ENCODE results near the gene RBM47. TPM values are rescaled to one million over a fixed set of nuclear protein-coding genes. Genes with fewer than 3 reads are reported as not detected.
A peak's percentile ranks its signal among the peaks of the same experiment; 100 is the strongest.

Gene RBM47
- total RNA-seq, 1 donor from 2014 or later: 0.12 TPM

GRCh38 chr4:40608628-40609027 is 21.0 kb downstream of the RBM47 start:
- peaks cover 6% of the 10 kb centered on the region for H3K4me1 Mint-ChIP-seq (ENCODE audit: low read depth)
- H3K36me3 Mint-ChIP-seq (ENCODE audit: low read depth): no peaks in the 10 kb centered on the region
- H3K27me3 Mint-ChIP-seq (ENCODE audit: low read depth): no peaks in the 10 kb centered on the region
- DNase-seq (ENCODE audit: low spot score): no peak
- no peak overlapping the region for H3K4me3 Mint-ChIP-seq (ENCODE audit: unreplicated experiment)
- H3K27ac Mint-ChIP-seq (ENCODE audit: unreplicated experiment): no peak overlapping the region
- no peak for TF ChIP-seq CTCF (IDR thresholded peaks at IDR 0.05)
- H3K9me3 Mint-ChIP-seq (ENCODE audit: low read depth): peaks cover 4% of the 10 kb centered on the region

- no peak for TF ChIP-seq CTCF (IDR thresholded peaks at IDR 0.05)
- Mint-ChIP-seq H3K36me3 (ENCODE audit: low read depth) (no peaks in the 10 kb centered on the region), H3K4me3 (ENCODE audit: unreplicated experiment) (no peak overlapping the region), H3K27ac (ENCODE audit: unreplicated experiment) (no peak overlapping the region), H3K27me3 (ENCODE audit: low read depth) (no peaks in the 10 kb centered on the region), H3K4me1 (ENCODE audit: low read depth) (no peaks in the 10 kb centered on the region), H3K9me3 (ENCODE audit: low read depth) (no peaks in the 10 kb centered on the region)
- no peak for DNase-seq (ENCODE audit: low spot score)
Measured at GRCh38 chr4:40607221-40607620, 22.4 kb downstream of the RBM47 start.

GRCh38 chr4:40606239-40606767 is 23.4 kb downstream of the RBM47 start:
- Mint-ChIP-seq H3K36me3 (ENCODE audit: low read depth) (no peaks in the 10 kb centered on the region), H3K4me3 (ENCODE audit: unreplicated experiment) (no peak overlapping the region), H3K27ac (ENCODE audit: unreplicated experiment) (no peak overlapping the region), H3K27me3 (ENCODE audit: low read depth) (no peaks in the 10 kb centered on the region), H3K4me1 (ENCODE audit: low read depth) (no peaks in the 10 kb centered on the region), H3K9me3 (ENCODE audit: low read depth) (no peaks in the 10 kb centered on the region)
- TF ChIP-seq CTCF (IDR thresholded peaks at IDR 0.05): no peak
- no peak for DNase-seq (ENCODE audit: low spot score)

- H3K27ac Mint-ChIP-seq (ENCODE audit: unreplicated experiment): peak overlapping the region; percentile 32
- no peaks in the 10 kb centered on the region for H3K9me3 Mint-ChIP-seq (ENCODE audit: low read depth)
- no peak for DNase-seq (ENCODE audit: low spot score)
- no peak for TF ChIP-seq CTCF (IDR thresholded peaks at IDR 0.05)
- no peaks in the 10 kb centered on the region for H3K27me3 Mint-ChIP-seq (ENCODE audit: low read depth)
- no peaks in the 10 kb centered on the region for H3K4me1 Mint-ChIP-seq (ENCODE audit: low read depth)
- H3K36me3 Mint-ChIP-seq (ENCODE audit: low read depth): no peaks in the 10 kb centered on the region
- H3K4me3 Mint-ChIP-seq (ENCODE audit: unreplicated experiment): no peak overlapping the region
Measured at GRCh38 chr4:40603281-40603680, 26.4 kb downstream of the RBM47 start.

- H3K27me3 Mint-ChIP-seq (ENCODE audit: low read depth): peaks cover under 1% of the 10 kb centered on the region
- no peak overlapping the region for H3K27ac Mint-ChIP-seq (ENCODE audit: unreplicated experiment)
- no peak overlapping the region for H3K4me3 Mint-ChIP-seq (ENCODE audit: unreplicated experiment)
- no peaks in the 10 kb centered on the region for H3K9me3 Mint-ChIP-seq (ENCODE audit: low read depth)
- DNase-seq (ENCODE audit: low spot score): no peak
- TF ChIP-seq CTCF (IDR thresholded peaks at IDR 0.05): no peak
- no peaks in the 10 kb centered on the region for H3K36me3 Mint-ChIP-seq (ENCODE audit: low read depth)
- H3K4me1 Mint-ChIP-seq (ENCODE audit: low read depth): no peaks in the 10 kb centered on the region
Measured at GRCh38 chr4:40601641-40602040, 28.0 kb downstream of the RBM47 start.

Data from chondrocyte (in vitro differentiated cells).